ENCODE measurements around the gene DCAF10. TPM values are rescaled to one million over a fixed set of nuclear protein-coding genes. Genes with fewer than 3 reads are reported as not detected.
A peak's percentile ranks its signal among the peaks of the same experiment; 100 is the strongest.

The DCAF10 gene
- total and polyA plus RNA-seq, 2 of the 13 experiments (the other 11 are each of a cell fraction or from before 2014, with no cell fraction given): 9.2 to 20.3 TPM

GRCh38 chr9:37904445-37905130, 104.0 kb downstream of the DCAF10 start (continued):
- TF ChIP-seq ZNF646 (CRISPR knock-in tag; IDR thresholded peaks at IDR 0.05) (no peak), NFYB (CRISPR knock-in tag; IDR thresholded peaks at IDR 0.05) (no peak), ZNF605 (CRISPR knock-in tag; IDR thresholded peaks at IDR 0.05) (peak; percentile 64), ZNF878 (CRISPR knock-in tag; IDR thresholded peaks at IDR 0.05) (0 out of 2 replicates have a peak, but pooled peaks have one; percentile 18), ZNF652 (CRISPR knock-in tag; IDR thresholded peaks at IDR 0.05; ENCODE audit: borderline replicate concordance, low read depth) (no peak), ZNF317 (CRISPR knock-in tag; IDR thresholded peaks at IDR 0.05) (peak; percentile 61; the same call in 1 of the 2 replicates), ZNF687 (CRISPR knock-in tag; IDR thresholded peaks at IDR 0.05) (peak; percentile 26), ZNF501 (CRISPR knock-in tag; IDR thresholded peaks at IDR 0.05) (peak; percentile 88), ZNF280B (CRISPR knock-in tag; IDR thresholded peaks at IDR 0.05; ENCODE audit: borderline replicate concordance) (no peak), ZXDC (CRISPR knock-in tag; IDR thresholded peaks at IDR 0.05) (0 out of 2 replicates have a peak, but pooled peaks have one; percentile 46), ZNF850 (CRISPR knock-in tag; conservative IDR thresholded peaks at IDR 0.05) (peak; percentile 20; the same call in 1 of the 2 replicates), CCAR2 (optimal IDR thresholded peaks at IDR 0.05; ENCODE audit: low read depth, low read length) (no peak), ZNF550 (CRISPR knock-in tag; IDR thresholded peaks at IDR 0.05; ENCODE audit: borderline replicate concordance) (no peak)

All from HepG2 (cell line).